Fibroblast of mammary gland (primary cell): ENCODE results near the gene GCNA.
A peak's percentile ranks its signal among the peaks of the same experiment; 100 is the strongest.

Experiments
- DNase-seq: peaks from one replicate; pipeline ENCODE4 v3.0.0-alpha.2; 2010; ENCODE audit warnings: low read depth
- H3K4me3 ChIP-seq: 2 replicates; pipeline ENCODE4 v1.5.1; 2011; ENCODE audit warnings: low read depth, mild to moderate bottlenecking, low read length, moderate library complexity; ENCODE audit not compliant: control insufficient read depth
- TF ChIP-seq, protein P1 (sequence below): conservative IDR thresholded peaks from 2 replicates; pipeline ENCODE4 v1.5.1; 2011; ENCODE audit warnings: low read depth, low read length, inconsistent platforms; ENCODE audit not compliant: control insufficient read depth, insufficient read depth

GCNA gene

DNA sequence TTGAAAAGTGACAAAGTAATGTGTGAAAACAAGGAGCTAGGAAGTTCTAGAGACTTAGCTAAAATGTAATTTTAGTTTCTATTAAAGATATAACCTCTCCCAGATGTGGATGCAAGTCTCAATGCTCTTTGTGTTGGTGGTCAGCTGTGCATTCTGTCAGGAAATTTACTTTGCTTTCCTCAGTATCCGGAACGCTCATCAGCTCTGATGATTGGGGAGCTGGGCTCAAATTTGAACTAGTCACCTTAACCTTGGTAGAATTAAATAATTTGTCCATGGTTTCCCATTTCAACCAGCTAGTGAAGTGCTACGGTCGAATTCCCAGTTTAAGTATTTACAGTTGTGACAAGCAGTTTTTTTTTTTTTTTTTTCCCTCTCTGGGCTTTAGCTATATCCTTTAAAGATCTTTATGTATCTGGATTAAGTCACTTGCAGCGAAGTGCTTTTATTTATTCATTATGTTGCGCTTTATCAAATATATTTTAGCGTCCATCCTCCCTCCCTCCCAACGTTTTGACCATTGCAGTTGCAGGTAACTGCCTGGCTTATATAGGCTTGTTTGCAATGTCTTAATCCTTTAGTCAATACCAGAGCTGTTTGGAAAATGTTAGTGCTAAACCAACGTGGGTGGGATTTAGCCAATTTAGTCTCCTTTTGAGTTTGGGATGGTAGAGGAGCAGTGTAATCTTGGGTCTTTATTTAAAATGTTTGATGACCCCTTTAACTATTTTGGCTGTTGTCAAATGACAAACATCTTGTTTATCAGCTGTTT, 43.3 kb upstream of the GCNA start:
- DNase-seq, result no peak
- TF ChIP-seq, protein P1, sequence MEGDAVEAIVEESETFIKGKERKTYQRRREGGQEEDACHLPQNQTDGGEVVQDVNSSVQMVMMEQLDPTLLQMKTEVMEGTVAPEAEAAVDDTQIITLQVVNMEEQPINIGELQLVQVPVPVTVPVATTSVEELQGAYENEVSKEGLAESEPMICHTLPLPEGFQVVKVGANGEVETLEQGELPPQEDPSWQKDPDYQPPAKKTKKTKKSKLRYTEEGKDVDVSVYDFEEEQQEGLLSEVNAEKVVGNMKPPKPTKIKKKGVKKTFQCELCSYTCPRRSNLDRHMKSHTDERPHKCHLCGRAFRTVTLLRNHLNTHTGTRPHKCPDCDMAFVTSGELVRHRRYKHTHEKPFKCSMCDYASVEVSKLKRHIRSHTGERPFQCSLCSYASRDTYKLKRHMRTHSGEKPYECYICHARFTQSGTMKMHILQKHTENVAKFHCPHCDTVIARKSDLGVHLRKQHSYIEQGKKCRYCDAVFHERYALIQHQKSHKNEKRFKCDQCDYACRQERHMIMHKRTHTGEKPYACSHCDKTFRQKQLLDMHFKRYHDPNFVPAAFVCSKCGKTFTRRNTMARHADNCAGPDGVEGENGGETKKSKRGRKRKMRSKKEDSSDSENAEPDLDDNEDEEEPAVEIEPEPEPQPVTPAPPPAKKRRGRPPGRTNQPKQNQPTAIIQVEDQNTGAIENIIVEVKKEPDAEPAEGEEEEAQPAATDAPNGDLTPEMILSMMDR, result no peak

DNA sequence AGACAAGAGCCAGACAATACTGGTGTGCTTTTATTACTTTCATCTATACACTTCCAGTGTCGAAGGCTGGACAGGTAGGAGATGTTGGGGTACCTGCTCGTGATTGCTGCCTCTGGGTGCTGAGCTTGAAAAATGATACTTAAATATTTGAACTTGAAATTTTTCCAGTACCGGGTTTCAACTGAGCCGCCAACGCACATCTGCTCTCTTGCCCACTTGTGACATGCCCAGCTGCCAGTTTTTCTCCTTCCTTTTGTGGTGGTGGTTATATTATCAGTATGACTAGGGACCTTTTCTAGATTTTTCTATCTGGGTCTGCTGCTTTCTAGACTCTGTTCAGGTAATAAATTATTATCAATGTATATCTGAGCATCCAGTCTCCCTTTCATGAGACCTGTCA, 42.0 kb upstream of the GCNA start:
- DNase-seq, result no peak
- peak overlapping the region; percentile 11 for H3K4me3 ChIP-seq
- TF ChIP-seq, protein P1, result no peak

More for the DNA sequence above, 43.3 kb upstream of the GCNA start:
- H3K4me3 ChIP-seq, result peak overlapping the region; percentile 89

DNA sequence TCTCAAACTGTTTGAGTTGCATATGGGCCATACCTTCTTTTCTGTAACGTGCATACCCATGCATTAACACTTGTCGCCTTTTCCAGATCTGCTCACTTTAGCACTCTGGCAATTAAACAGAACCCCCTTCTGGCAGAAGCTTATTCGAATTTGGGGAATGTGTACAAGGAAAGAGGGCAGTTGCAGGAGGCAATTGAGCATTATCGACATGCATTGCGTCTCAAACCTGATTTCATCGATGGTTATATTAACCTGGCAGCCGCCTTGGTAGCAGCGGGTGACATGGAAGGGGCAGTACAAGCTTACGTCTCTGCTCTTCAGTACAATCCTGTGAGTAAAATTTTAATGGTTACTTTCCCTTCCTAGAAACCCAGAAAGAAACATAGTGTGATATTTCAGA, 40.5 kb upstream of the GCNA start:
- no peak for DNase-seq
- no peak overlapping the region for H3K4me3 ChIP-seq
- TF ChIP-seq, protein P1, result no peak

DNA sequence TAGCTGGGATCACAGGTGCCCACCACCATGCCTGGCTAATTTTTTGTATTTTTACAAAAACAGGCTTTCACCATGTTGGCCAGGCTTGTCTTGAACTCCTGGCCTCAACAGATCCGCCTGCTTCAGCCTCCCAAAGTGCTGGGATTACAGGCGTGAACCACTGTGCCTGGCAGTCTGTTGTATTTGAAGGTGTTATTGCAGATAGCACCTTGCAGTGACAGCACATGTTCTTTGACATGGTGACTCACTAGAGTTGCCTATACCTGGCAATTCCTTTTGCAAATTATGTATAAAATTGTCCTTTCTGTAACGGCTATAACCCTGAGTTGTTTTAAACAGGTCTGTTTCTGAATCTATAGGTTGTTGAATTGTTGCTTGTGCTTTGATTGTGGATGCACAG, 37.4 kb upstream of the GCNA start:
- DNase-seq, result no peak
- H3K4me3 ChIP-seq, result no peak overlapping the region
- TF ChIP-seq, protein P1, result no peak

DNA sequence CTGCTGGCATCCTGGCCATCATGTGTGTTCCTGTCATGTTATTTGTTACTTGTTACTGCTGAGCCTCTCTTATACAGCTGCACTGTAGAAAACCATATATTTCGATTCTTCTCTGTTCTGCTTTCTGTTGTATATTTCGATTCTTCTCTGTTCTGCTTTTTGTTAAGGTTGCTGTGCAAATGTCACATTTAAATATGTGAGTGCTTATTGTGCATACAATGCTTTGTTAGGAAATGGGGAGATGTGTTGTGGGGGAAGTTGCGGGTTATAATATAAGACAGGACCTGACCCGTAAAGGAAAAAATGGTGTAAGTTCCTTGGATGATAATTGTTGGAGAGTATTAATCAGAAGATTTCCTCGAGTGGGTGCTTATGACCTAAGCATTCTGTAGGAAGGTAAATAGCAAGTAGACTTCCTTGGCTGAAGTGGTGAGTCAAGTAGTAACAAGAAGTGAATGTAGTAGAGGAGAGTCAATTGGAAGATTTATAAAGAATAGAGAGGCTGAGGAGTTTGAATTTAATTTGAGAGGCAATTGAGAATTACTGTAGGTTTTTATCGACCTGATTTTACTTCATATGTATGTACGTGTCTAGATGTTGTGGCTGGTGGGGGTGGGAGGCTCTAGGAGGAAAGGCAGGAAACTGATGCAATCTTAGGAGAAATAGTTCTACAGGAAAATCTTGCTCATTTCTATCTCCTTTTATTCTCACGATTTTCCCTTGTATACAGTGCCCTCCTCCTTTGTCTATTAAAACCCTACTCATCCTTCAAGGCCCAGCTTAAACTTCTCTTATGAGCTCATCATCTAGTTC, 36.8 kb upstream of the GCNA start:
- TF ChIP-seq, protein P1, result no peak
- no peak overlapping the region for H3K4me3 ChIP-seq

DNA sequence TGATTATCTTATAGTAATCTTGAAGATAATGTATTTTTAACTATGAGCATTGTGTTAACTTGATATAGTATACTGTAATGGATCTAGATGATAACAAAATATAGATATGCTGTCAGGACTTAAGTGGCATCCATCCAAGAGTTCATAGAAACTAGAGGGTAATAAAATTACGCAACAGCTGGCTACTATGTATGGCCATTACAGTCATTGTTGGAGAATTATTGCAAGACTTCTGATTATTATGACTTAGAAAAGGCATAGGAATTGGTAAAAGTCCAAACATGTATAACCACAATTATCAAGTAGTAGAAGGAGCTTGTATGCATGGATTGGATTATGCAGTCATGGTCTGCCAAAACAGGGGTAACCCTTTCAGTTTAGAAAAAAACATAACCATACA, 35.8 kb upstream of the GCNA start:
- TF ChIP-seq, protein P1, result no peak
- no peak overlapping the region for H3K4me3 ChIP-seq
- DNase-seq, result peak; percentile 79

More for the DNA sequence above, 36.8 kb upstream of the GCNA start:
- peak; percentile 66 for DNase-seq
